Pons (tissue), 1 donor: ENCODE results near the gene FGF11.

Experiments used
- DNase-seq: peaks from one replicate; pipeline ENCODE4 v3.0.0-alpha.2; 2016; ENCODE audit warnings: low spot score

FGF11 gene

GRCh38 chr17:7439462-7440112 lies at the start of gene FGF11:
TSS of gene FGF11 (plus strand) at chr17:7439512. CDS start at chr17:7439621, 109 bp downstream.
- DNase-seq: no peak

- no peak for DNase-seq
These were observed 49.1 kb upstream of the FGF11 start for GRCh38 chr17:7389924-7390910.

- no peak for DNase-seq
These were observed 48.0 kb upstream of the FGF11 start for GRCh38 chr17:7391307-7391706.

- DNase-seq: no peak
These were observed 46.4 kb upstream of the FGF11 start for GRCh38 chr17:7392696-7393612.

GRCh38 chr17:7393613-7394451 lies 45.5 kb upstream of the FGF11 start:
- DNase-seq: no peak

- peak; percentile 75 for DNase-seq
These were observed 44.7 kb upstream of the FGF11 start, which contains the start of gene PLSCR3 for GRCh38 chr17:7394452-7395191. TSS of gene PLSCR3 (minus strand) at chr17:7394525. CDS start at chr17:7394110, 415 bp downstream.

- no peak for DNase-seq
These were observed 43.2 kb upstream of the FGF11 start for GRCh38 chr17:7396147-7396546.

GRCh38 chr17:7398612-7399011 lies 40.7 kb upstream of the FGF11 start:
- no peak for DNase-seq

GRCh38 chr17:7403043-7403726 lies 36.1 kb upstream of the FGF11 start:
- DNase-seq: no peak

- DNase-seq: no peak
These were observed 35.7 kb upstream of the FGF11 start for GRCh38 chr17:7403727-7403976.

- DNase-seq: peak; percentile 100
These were observed 35.2 kb upstream of the FGF11 start, which contains the start of gene TMEM256 for GRCh38 chr17:7403977-7404736. TSS of gene TMEM256 (minus strand) at chr17:7404097. CDS start at chr17:7404084, 13 bp downstream.

- no peak for DNase-seq
These were observed 34.5 kb upstream of the FGF11 start for GRCh38 chr17:7404737-7405349.

- peak; percentile 57 for DNase-seq
These were observed 33.7 kb upstream of the FGF11 start for GRCh38 chr17:7405350-7406234.

- no peak for DNase-seq
These were observed 33.0 kb upstream of the FGF11 start for GRCh38 chr17:7406235-7406825.

GRCh38 chr17:7407082-7407481 lies 32.2 kb upstream of the FGF11 start:
- DNase-seq: no peak

- DNase-seq: no peak
These were observed 31.6 kb upstream of the FGF11 start, which contains the start of gene NLGN2 for GRCh38 chr17:7407485-7408251. TSS of gene NLGN2 (plus strand) at chr17:7407845. CDS start at chr17:7408256, 411 bp downstream.
